HG03378 (cell line): ENCODE results near the gene RPS27L.

ENCODE experiments used
- ATAC-seq: cut with Tn5 transposase; IDR thresholded peaks from one replicate; pipeline ENCODE4 v1.9.1; 2021; ENCODE audit warnings: mild to moderate bottlenecking, moderate library complexity; ENCODE audit not compliant: unreplicated experiment

RPS27L gene

GRCh38 chr15:63157118-63157843 is at the start of gene RPS27L:
Gene RPS27L, minus strand, starts transcription at chr15:63157477. Its CDS starts 72 bp downstream, at chr15:63157405.
- ATAC-seq = peak; percentile 83

GRCh38 chr15:63206079-63206478 is 48.8 kb upstream of the RPS27L start:
- ATAC-seq = no peak

- no peak for ATAC-seq
Observed at GRCh38 chr15:63203451-63204090, 46.3 kb upstream of the RPS27L start.

- no peak for ATAC-seq
Observed at GRCh38 chr15:63202861-63203260, 45.6 kb upstream of the RPS27L start.

- ATAC-seq = no peak
Observed at GRCh38 chr15:63200464-63201249, 43.4 kb upstream of the RPS27L start.

- ATAC-seq = no peak
Observed at GRCh38 chr15:63198371-63199250, 41.3 kb upstream of the RPS27L start.

GRCh38 chr15:63197626-63198025 is 40.3 kb upstream of the RPS27L start:
- no peak for ATAC-seq

- no peak for ATAC-seq
Observed at GRCh38 chr15:63196842-63197241, 39.6 kb upstream of the RPS27L start.

- ATAC-seq = no peak
Observed at GRCh38 chr15:63195569-63196015, 38.3 kb upstream of the RPS27L start.

GRCh38 chr15:63194880-63195568 is 37.7 kb upstream of the RPS27L start:
- no peak for ATAC-seq

- no peak for ATAC-seq
Observed at GRCh38 chr15:63194302-63194701, 37.0 kb upstream of the RPS27L start.

GRCh38 chr15:63192619-63193206 is 35.4 kb upstream of the RPS27L start:
- ATAC-seq = no peak

GRCh38 chr15:63191895-63192618 is 34.8 kb upstream of the RPS27L start:
- ATAC-seq = peak; percentile 46

- no peak for ATAC-seq
Observed at GRCh38 chr15:63190769-63191649, 33.7 kb upstream of the RPS27L start.

GRCh38 chr15:63189941-63190768 is 32.9 kb upstream of the RPS27L start:
- ATAC-seq = no peak

- peak; percentile 56 for ATAC-seq
Observed at GRCh38 chr15:63188926-63189871, 31.9 kb upstream of the RPS27L start, which contains the start of gene RAB8B. Gene RAB8B, plus strand, starts transcription at chr15:63189606. Its CDS starts 19 bp downstream, at chr15:63189625.
